Upper lobe of left lung (tissue), 6 donors: ENCODE data around the gene SIN3A. TPM values are rescaled to one million over a fixed set of nuclear protein-coding genes. Genes with fewer than 3 reads are reported as not detected.
"Not testable (repeated sequence)": the region's sequence is repeated elsewhere in the genome, so short reads cannot be mapped to it uniquely, and the experiment has no call there.

Source experiments
- ATAC-seq, 2 donors: fragments of 200-7000 bp; cut with Tn5 transposase; one replicate each; pipeline ENCODE4 v1.9.1; 2022; ENCODE audit warnings: mild to moderate bottlenecking in 2 of 2, moderate library complexity in 2 of 2; ENCODE audit not compliant: low FRiP score in 2 of 2
- DNase-seq, 2 donors: peaks; one replicate each; pipeline ENCODE4 v3.0.0-alpha.2; 2019 to 2020
- H3K27ac ChIP-seq, 4 donors: fragments of 200-600 bp; sonication (generic); one replicate each; pipeline ENCODE4 v1.5.1; 2016 to 2019
- H3K27me3 ChIP-seq, 4 donors: fragments of 200-600 bp; sonication (generic); one replicate each; pipeline ENCODE4 v1.5.1; 2017 to 2019
- H3K36me3 ChIP-seq, 4 donors: fragments of 200-600 bp; sonication (generic); one replicate each; pipeline ENCODE4 v1.5.1; 2016 to 2019
- H3K4me1 ChIP-seq, 4 donors: fragments of 200-600 bp; sonication (generic); one replicate each; pipeline ENCODE4 v1.5.1; 2018 to 2019
- H3K4me3 ChIP-seq, 4 donors: fragments of 200-600 bp; sonication (generic); one replicate each; pipeline ENCODE4 v1.5.1; 2017 to 2019; ENCODE audit warnings: mild to moderate bottlenecking in 2 of 4, moderate library complexity in 1 of 4
- H3K9me3 ChIP-seq, 4 donors: fragments of 200-600 bp; sonication (generic); one replicate each; pipeline ENCODE4 v1.5.1; 2018 to 2019
- EP300 ChIP-seq, 4 donors: sonication (generic); formaldehyde crosslinking; IDR thresholded peaks; one replicate each; pipeline ENCODE4 v1.5.1; 2017; ENCODE audit warnings: antibody characterized with exemption in 4 of 4, control low read depth in 2 of 4
- POLR2A ChIP-seq, 4 donors: fragments of 450-650 bp; IDR thresholded peaks; one replicate each; pipeline ENCODE4 v1.5.1; 2016 to 2017; ENCODE audit warnings: antibody characterized with exemption in 4 of 4, mild to moderate bottlenecking in 2 of 4
- POLR2AphosphoS5 ChIP-seq, 2 donors: sonication (generic); formaldehyde crosslinking; IDR thresholded peaks; one replicate each; pipeline ENCODE4 v1.5.1; 2017; ENCODE audit warnings: antibody characterized with exemption in 2 of 2
- WGBS, 2 donors: methylation state at CpG; one replicate each; pipeline ENCODE4 v1.1.5; 2017 to 2018; 5-methylcytosine and 5-hydroxymethylcytosine counted together
- total RNA-seq, 6 donors: library from RNA; depleted of rRNA in 4 of 6; stranded (reverse); fragments of >200 nt in 4 of 6; gene quantifications; one replicate each; pipeline versions ENCODE4 v1.1.0 to v1.2.1, GENCODE V29; 2016 to 2021
- TF ChIP-seq, protein P1 (sequence below), 6 experiments: fragments of 450-650 bp in 4 of 6; fragments of 200-600 bp in 2 of 6; sonication (generic) in 2 of 6; IDR thresholded peaks; one replicate each; pipeline ENCODE4 v1.5.1; 2016 to 2019; ENCODE audit warnings: antibody characterized with exemption in 6 of 6
- donor health status: DM: no; HTN: no; CAD: no; lungs with moderate emphysema.
- donor health status: DM: no; HTN: yes; CAD: no; lungs with severe emphysema.

SIN3A gene
- total RNA-seq, 6 donors from 2014 or later, result 28.0 to 105 (median 56.6) TPM

DNA sequence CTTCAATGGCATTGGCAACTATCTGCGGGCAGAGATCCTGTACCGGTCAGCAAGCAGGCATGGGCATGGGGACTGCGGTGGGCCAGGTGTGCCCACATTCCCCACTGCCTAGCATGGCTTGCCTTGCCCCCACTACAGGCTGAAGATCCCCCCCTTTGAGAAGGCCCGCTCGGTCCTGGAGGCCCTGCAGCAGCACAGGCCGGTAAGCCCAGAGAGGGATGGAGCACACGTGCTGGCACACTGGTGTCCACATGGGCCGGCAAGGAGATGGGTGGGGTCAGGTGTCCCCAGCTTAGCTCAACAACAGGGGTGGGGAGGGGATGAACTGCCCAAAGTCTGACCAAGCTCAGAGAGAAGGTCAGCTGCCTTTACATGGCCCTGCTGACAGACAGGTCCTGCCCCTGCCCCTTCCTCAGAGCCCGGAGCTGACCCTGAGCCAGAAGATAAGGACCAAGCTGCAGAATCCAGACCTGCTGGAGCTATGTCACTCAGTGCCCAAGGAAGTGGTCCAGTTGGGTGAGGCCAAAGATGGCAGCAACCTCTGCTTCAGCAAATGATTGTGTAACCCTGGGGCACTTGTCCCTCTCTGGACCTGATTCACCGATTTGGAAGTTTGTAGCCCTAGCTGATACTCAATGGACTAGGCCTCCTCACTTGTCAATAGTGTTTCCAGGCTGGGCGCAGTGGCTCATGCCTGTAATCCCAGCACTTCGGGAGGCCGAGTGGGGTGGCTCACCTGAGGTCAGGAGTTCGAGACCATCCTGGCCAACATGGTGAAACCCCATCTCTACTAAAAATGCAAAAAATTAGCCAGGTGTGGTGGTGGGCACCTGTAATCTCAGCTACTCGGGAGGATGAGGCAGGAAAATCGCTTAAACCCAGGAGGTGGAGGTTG lies 99.1 kb downstream of the SIN3A start:
- TF ChIP-seq POLR2A (IDR thresholded peaks at IDR 0.05) (no peak), POLR2AphosphoS5 (IDR thresholded peaks at IDR 0.05) (no peak), EP300 (IDR thresholded peaks at IDR 0.05) (no peak)
- TF ChIP-seq, protein P1, sequence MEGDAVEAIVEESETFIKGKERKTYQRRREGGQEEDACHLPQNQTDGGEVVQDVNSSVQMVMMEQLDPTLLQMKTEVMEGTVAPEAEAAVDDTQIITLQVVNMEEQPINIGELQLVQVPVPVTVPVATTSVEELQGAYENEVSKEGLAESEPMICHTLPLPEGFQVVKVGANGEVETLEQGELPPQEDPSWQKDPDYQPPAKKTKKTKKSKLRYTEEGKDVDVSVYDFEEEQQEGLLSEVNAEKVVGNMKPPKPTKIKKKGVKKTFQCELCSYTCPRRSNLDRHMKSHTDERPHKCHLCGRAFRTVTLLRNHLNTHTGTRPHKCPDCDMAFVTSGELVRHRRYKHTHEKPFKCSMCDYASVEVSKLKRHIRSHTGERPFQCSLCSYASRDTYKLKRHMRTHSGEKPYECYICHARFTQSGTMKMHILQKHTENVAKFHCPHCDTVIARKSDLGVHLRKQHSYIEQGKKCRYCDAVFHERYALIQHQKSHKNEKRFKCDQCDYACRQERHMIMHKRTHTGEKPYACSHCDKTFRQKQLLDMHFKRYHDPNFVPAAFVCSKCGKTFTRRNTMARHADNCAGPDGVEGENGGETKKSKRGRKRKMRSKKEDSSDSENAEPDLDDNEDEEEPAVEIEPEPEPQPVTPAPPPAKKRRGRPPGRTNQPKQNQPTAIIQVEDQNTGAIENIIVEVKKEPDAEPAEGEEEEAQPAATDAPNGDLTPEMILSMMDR (IDR thresholded peaks at IDR 0.05), result no peak
- H3K4me3 ChIP-seq, result no peak overlapping the region
- H3K9me3 ChIP-seq, result no peaks in the 10 kb centered on the region
- ATAC-seq (no peak), DNase-seq (no peak)
- H3K4me1 ChIP-seq, result peaks cover 11 to 25% (median 19%) of the 10 kb centered on the region in 4 donors
- no peaks in the 10 kb centered on the region for H3K27me3 ChIP-seq
- H3K27ac ChIP-seq, result no peak overlapping the region
- 92 to 97% methylated on average over 6 to 14 of the region's 16 CpGs for WGBS, 2 donors
- peaks cover 0 to 38% (median 30%) of the 10 kb centered on the region in 4 donors for H3K36me3 ChIP-seq

DNA sequence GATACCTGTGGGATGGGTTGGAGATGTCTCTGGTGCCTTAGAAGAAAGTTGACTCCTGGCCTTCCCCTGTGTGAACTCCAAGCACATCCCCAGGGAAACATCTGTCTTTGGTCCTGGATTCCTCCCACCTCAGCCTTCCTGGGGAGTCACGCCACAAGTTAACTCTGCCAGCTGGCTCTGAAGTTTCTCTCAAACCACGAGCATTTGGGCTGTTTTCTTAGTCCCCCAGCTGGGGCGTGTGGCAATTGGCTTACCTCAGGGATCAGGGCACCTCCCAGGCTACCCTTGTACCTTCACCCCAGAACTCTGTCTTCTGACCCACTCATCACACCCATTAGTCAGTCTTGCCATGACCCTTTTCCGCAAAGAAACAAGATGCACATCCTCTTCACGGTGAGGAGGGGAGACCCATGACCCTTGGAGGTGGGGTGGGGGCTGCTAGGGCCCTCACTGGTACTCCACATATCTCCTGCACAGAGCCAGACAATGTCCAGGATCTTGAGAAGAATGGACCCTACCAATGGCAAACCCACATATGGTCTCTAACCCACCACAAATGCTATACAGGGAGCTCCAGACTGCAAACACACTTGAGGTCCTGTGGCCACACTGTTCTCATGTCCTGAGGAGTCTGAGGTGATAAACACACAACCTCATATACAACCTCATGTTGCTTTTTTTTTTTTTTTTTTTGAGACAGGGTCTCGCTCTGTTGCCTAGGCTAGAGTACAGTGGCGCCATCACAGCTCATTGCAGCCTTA lies 100.7 kb downstream of the SIN3A start:
- WGBS, 2 donors, result 79 to 87% methylated on average over 7 of the region's 7 CpGs
- Histone ChIP-seq H3K9me3 (no peaks in the 10 kb centered on the region), H3K4me3 (no peak overlapping the region), H3K27me3 (no peaks in the 10 kb centered on the region), H3K4me1 (peaks cover 11 to 30% (median 22%) of the 10 kb centered on the region in 4 donors), H3K27ac (peak overlapping the region in 2 of 4 donors; percentile 32 to 34), H3K36me3 (peaks cover 0 to 22% (median 15%) of the 10 kb centered on the region in 4 donors)
- DNase-seq (no peak), ATAC-seq (no peak)
- TF ChIP-seq EP300 (IDR thresholded peaks at IDR 0.05) (no peak), POLR2AphosphoS5 (IDR thresholded peaks at IDR 0.05) (no peak), POLR2A (IDR thresholded peaks at IDR 0.05) (no peak)
- TF ChIP-seq, protein P1 (IDR thresholded peaks at IDR 0.05), result no peak

DNA sequence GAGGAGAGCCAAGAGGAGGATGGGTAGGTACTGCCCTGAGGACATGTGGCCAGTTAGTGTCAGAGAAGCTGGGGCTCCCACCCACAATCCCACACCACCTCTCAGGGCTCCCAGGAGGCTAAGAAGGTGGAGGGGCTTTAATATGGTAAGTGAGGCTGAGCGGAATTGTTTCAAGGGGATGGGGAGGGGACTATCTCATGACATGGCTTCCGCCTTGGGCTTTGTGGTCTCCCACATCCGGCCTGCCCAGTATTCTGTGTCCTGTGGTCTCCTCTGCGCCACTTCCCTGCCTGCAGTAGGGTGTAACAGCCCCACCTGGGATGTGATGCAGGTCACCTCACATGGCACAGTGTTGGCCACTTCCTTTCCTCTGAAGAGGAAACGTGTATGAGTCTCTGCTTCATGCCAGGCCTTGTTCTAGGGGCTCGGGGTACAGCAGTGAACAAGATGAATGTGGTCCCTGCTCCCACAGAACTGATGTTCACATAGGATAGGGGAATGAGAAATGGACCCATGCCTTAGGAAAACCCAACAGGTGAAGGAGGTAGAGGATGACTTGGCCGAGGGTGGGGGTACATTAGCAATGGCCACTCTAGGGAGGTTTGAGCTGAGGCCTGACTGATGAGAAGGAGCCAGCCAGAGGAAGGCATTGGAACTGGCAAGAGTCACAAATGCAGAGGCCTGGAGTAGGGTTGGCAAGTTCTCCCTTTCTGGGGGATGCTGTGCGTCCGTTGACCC lies 101.5 kb downstream of the SIN3A start:
- ATAC-seq (no peak), DNase-seq (peak in 1 of 2 donors; percentile 71)
- Histone ChIP-seq H3K27ac (peak overlapping the region in 2 of 4 donors; percentile 34 to 87), H3K4me1 (peaks cover 11 to 30% (median 22%) of the 10 kb centered on the region in 4 donors), H3K27me3 (no peaks in the 10 kb centered on the region), H3K36me3 (peaks cover 0 to 14% (median 8%) of the 10 kb centered on the region in 4 donors), H3K4me3 (no peak overlapping the region), H3K9me3 (no peaks in the 10 kb centered on the region)
- 64 to 69% methylated on average over 4 to 9 of the region's 9 CpGs for WGBS, 2 donors
- no peak for TF ChIP-seq EP300 (IDR thresholded peaks at IDR 0.05)
- peak in 1 of 2 donors; percentile 60 for TF ChIP-seq POLR2AphosphoS5 (IDR thresholded peaks at IDR 0.05)
- TF ChIP-seq, protein P1 (IDR thresholded peaks at IDR 0.05), result no peak
- no peak for TF ChIP-seq POLR2A (IDR thresholded peaks at IDR 0.05)

DNA sequence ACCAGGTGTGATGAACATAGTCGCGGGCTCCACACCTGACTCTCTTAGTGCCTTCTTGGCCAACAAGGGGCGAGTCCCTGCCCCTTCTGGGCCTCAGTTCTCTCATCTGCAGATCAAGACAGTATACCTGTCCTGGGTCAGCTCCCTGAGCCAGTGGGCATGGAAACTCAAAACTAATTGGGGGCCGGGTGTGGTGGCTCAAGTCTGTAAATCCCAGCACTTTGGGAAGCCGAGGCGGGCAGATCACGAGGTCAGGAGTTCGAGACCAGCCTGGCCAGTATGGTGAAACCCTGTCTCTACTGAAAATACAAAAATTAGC lies 102.2 kb downstream of the SIN3A start:
- H3K4me3 ChIP-seq, H3K9me3 ChIP-seq, H3K27me3 ChIP-seq, H3K36me3 ChIP-seq, ATAC-seq, DNase-seq: not testable (repeated sequence)
- Histone ChIP-seq H3K4me1 (peaks cover 11 to 30% (median 22%) of the 10 kb centered on the region in 4 donors), H3K27ac (peak overlapping the region in 1 of 4 donors; percentile 87)
- 86 to 96% methylated on average over 6 to 8 of the region's 8 CpGs for WGBS, 2 donors
